Esophagus squamous epithelium (tissue), 4 donors: ENCODE measurements around the gene TM4SF18.

Experiments used
- CTCF ChIP-seq, 6 experiments: fragments of 450-650 bp in 4 of 6; fragments of 200-600 bp in 2 of 6; sonication (generic) in 2 of 6; IDR thresholded peaks; one replicate each; pipeline ENCODE4 v1.5.1; 2016 to 2019; ENCODE audit warnings: antibody characterized with exemption in 6 of 6, mild to moderate bottlenecking in 4 of 6, moderate library complexity in 4 of 6
- POLR2A ChIP-seq, 4 donors: fragments of 450-650 bp; IDR thresholded peaks; one replicate each; pipeline ENCODE4 v1.6.1; 2017; ENCODE audit warnings: antibody characterized with exemption in 4 of 4, mild to moderate bottlenecking in 4 of 4, moderate library complexity in 3 of 4

GRCh38 chr3:149314807-149315578, 18.4 kb downstream of the TM4SF18 start:
- TF ChIP-seq POLR2A (IDR thresholded peaks at IDR 0.05) (no peak), CTCF (IDR thresholded peaks at IDR 0.05) (no peak)
